Measurements from ENCODE around the gene PUS1. TPM values are rescaled to one million over a fixed set of nuclear protein-coding genes. Genes with fewer than 3 reads are reported as not detected.

Gene PUS1
- total RNA-seq, 1 experiment from 2014 or later = 117 TPM

- no peak overlapping the region for H3K9ac ChIP-seq (ENCODE audit: extremely low read depth, insufficient read length, low read length)
- no peak overlapping the region for H3K4me2 ChIP-seq (ENCODE audit: insufficient read depth, insufficient read length, low read length)
- no peaks in the 10 kb centered on the region for H3K79me1 ChIP-seq (ENCODE audit: insufficient read depth, low read depth, low read length, poor library complexity, severe bottlenecking)
- H3K14ac ChIP-seq (ENCODE audit: insufficient read depth, low read length) = no peak overlapping the region
- no peak overlapping the region for H4K5ac ChIP-seq (ENCODE audit: insufficient read length, low read depth, low read length)
- H2AK5ac ChIP-seq (ENCODE audit: insufficient read length, low read length) = no peak overlapping the region
- peaks cover 12 to 36% (median 30%) of the 10 kb centered on the region in 3 experiments; a peak in 6 of 7 replicates for H3K36me3 Mint-ChIP-seq (ENCODE audit: insufficient read depth in 1 of 3, low read depth in 3 of 3)
- H3K23me2 ChIP-seq (ENCODE audit: insufficient read length, low read depth, low read length, poor library complexity, severe bottlenecking) = no peaks in the 10 kb centered on the region
- no peak overlapping the region for H3K27ac ChIP-seq (ENCODE audit: insufficient read length, low read depth, low read length)
- no peak overlapping the region for H2BK15ac ChIP-seq (ENCODE audit: low read depth, low read length)
- H2BK12ac ChIP-seq (ENCODE audit: insufficient read length, low read depth, low read length) = no peak overlapping the region
- H2BK20ac ChIP-seq (ENCODE audit: low read depth, low read length, poor library complexity, severe bottlenecking) = no peak overlapping the region
- H3K79me2 ChIP-seq (ENCODE audit: insufficient read depth, low read length) = no peaks in the 10 kb centered on the region
- no peak overlapping the region for H4K91ac ChIP-seq (ENCODE audit: insufficient read length, low read depth, low read length)
- DNase-seq = no peak
- no peaks in the 10 kb centered on the region for H3K27me3 Mint-ChIP-seq (ENCODE audit: low read depth)
- no peak overlapping the region for H2BK120ac ChIP-seq (ENCODE audit: low read depth, low read length, poor library complexity, severe bottlenecking)
- H3T11ph ChIP-seq (ENCODE audit: low read length) = no peak overlapping the region
- H3K18ac ChIP-seq (ENCODE audit: insufficient read length, low read depth, low read length) = no peak overlapping the region
- H3K27ac Mint-ChIP-seq = peak overlapping the region in 1 of 3 experiments; percentile 68; a peak in 1 of 7 replicates
- H3K4me3 Mint-ChIP-seq = no peak overlapping the region
- no peaks in the 10 kb centered on the region for H3K9me3 ChIP-seq (ENCODE audit: control insufficient read depth, low read depth, low read length)
- no peak overlapping the region for H3K56ac ChIP-seq (ENCODE audit: insufficient read length, low read depth, low read length)
- H3K23ac ChIP-seq (ENCODE audit: insufficient read length, low read depth, low read length) = no peak overlapping the region
- H3K27me3 ChIP-seq (ENCODE audit: insufficient read depth, low read length) = no peaks in the 10 kb centered on the region
- no peak overlapping the region for H2AFZ ChIP-seq (ENCODE audit: low read length)
- no peaks in the 10 kb centered on the region for H3K4me1 ChIP-seq (ENCODE audit: insufficient read depth, low read length)
- TF ChIP-seq, protein P1, sequence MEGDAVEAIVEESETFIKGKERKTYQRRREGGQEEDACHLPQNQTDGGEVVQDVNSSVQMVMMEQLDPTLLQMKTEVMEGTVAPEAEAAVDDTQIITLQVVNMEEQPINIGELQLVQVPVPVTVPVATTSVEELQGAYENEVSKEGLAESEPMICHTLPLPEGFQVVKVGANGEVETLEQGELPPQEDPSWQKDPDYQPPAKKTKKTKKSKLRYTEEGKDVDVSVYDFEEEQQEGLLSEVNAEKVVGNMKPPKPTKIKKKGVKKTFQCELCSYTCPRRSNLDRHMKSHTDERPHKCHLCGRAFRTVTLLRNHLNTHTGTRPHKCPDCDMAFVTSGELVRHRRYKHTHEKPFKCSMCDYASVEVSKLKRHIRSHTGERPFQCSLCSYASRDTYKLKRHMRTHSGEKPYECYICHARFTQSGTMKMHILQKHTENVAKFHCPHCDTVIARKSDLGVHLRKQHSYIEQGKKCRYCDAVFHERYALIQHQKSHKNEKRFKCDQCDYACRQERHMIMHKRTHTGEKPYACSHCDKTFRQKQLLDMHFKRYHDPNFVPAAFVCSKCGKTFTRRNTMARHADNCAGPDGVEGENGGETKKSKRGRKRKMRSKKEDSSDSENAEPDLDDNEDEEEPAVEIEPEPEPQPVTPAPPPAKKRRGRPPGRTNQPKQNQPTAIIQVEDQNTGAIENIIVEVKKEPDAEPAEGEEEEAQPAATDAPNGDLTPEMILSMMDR (conservative IDR thresholded peaks at IDR 0.05) = no peak
- H2BK5ac ChIP-seq (ENCODE audit: insufficient read length, low read length) = no peak overlapping the region
- 0 out of 4 replicates have a peak, but pooled peaks cover 0 to 5% of the 10 kb centered on the region in 2 experiments for H3K4me1 Mint-ChIP-seq
- no peaks in the 10 kb centered on the region for H3K9me3 Mint-ChIP-seq
- H4K8ac ChIP-seq (replicated peaks; ENCODE audit: insufficient read length, low read depth, low read length) = no peak overlapping the region
- no peaks in the 10 kb centered on the region for H4K20me1 ChIP-seq (ENCODE audit: control insufficient read depth, insufficient read depth, insufficient read length)
- WGBS (ENCODE audit: extremely low coverage, insufficient read length, low lambda C conversion rate) = no CpG with 5 or more reads among the region's 61 CpGs
- no peak overlapping the region for H3K4ac ChIP-seq (ENCODE audit: low read depth, low read length)
Measured at GRCh38 chr12:131909081-131909751, 19.9 kb upstream of the PUS1 start.

All from H9 (cell line).